Stimulated activated CD4-positive, alpha-beta T cell treated with anti-CD3 and anti-CD28 coated beads, Interleukin-15, amount 100 ng/mL, for 24 hours (primary cell): ENCODE data around the gene CEP170B.
"Not testable (repeated sequence)": the region's sequence is repeated elsewhere in the genome, so short reads cannot be mapped to it uniquely, and the experiment has no call there.

Experiments
- DNase-seq: peaks from one replicate; pipeline ENCODE4 v3.0.0-alpha.2; 2020

The CEP170B gene

DNA sequence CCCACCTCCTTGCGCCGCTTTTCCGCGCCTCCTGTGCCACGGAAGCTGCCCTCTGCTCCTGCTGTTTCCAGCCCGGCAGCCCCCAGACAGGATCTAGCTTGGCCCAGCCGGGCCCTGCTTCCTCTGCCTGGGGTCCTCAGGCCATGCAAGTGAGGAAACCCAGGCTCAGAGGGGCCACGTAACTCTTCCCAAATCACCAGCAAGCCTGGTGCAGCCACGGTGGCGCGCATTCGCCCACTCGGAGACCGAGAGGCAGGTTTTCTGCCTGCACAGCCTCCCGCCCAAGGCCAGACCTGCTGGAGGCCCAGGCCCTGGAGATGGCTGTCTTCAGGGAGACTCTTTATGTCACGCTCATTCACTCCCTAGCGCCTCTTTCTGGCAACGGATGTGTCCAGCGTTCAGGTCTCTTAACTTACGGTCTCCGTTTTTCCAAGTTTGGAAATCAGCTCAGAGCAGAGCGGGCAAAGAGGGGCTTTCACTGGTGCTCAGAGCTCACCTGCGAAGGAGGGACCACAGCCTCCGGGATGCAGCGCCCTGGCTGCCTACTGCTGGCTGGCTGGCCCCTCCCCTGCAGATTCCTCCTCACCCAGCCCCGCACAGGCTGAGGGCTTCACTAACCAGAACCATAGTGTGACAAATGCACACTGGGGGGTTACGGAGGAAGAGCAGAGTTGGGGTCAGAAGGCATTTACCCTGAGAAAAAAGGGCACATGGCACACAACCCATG lies 20.6 kb upstream of the CEP170B start:
- DNase-seq: no peak

DNA sequence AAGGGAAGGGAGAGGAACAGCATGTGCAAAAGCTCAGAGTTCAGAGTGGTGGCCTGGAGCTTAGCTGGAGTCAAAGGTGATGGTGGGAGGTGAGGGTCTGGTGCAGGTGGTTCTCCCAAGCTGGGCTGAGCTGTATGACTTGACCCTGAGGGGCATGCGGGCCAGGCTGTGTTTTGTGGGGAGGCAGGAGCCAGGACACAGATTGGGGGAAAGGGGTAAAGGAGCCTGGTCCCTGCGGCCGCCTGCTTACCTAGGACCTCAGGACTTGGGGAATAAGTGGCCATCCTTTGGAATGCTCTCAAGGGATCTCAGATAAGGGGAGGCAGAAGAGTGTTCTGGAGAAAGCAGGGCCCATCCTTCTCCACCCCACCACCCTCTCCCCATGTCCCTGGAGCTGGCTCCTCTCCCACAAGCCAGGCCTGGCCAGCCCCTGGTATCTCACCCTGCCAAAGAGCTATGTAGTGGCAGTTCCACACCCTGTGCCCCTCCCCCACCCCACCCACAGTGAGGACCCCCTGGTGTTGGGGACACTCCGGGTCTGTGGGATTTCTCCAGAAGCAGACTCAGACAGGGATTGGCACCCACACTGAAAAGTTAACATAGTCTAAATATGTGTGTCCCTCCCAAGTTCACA lies 19.9 kb upstream of the CEP170B start:
- no peak for DNase-seq

GRCh38 chr14:104845834-104846441 lies 19.1 kb upstream of the CEP170B start:
- no peak for DNase-seq

GRCh38 chr14:104852280-104852663 lies 12.8 kb upstream of the CEP170B start:
- DNase-seq: no peak

DNA sequence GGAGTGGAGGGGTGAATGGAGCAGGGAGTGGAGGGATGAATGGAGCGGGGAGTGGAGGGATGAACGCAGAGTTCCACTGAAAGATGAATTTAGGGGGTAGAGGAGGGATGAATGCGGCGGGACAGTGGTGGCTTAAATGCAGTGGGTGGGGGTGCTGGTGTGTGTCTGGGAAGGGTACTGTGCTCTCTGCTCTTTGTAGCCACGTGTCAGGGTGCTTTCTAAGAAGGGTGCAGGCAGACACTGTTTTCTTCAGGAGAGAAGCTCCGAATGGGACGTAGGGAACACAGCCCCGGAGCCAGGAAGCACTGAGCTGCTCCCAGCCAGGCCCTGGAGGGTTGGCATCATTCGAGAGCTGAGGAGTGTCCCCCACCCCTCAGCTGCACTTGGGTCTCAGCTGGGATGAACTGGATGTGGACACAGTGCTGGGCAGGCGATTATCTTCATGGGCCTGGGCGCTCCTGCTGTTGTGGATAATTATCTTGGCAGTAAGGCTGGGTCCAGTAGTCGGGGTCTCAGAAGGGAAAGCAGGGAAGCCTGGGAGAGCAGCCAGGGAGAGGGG lies 9.5 kb upstream of the CEP170B start:
- DNase-seq: no peak

- DNase-seq: no peak
Measured at GRCh38 chr14:104856157-104856868, 8.8 kb upstream of the CEP170B start.

GRCh38 chr14:104856869-104857860 lies 7.9 kb upstream of the CEP170B start:
- no peak for DNase-seq

DNA sequence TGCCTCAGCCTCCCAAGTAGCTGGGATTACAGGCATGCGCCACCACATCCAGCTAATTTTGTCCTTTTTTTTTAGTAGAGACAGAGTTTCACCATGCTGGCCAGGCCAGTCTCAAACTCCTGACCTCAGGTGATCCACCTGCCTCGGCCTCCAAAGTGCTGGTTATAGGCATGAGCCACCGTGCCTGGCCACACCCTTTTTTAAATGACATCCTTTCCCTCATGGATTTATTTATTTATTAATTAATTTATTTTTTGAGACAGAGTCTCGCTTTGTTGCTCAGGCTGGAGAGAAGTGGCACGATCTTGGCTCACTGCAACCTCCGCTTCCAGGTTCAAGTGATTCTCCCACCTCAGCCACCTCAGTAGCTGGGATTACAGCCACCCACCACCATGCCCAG lies 7.1 kb upstream of the CEP170B start:
- not testable (repeated sequence) for DNase-seq

DNA sequence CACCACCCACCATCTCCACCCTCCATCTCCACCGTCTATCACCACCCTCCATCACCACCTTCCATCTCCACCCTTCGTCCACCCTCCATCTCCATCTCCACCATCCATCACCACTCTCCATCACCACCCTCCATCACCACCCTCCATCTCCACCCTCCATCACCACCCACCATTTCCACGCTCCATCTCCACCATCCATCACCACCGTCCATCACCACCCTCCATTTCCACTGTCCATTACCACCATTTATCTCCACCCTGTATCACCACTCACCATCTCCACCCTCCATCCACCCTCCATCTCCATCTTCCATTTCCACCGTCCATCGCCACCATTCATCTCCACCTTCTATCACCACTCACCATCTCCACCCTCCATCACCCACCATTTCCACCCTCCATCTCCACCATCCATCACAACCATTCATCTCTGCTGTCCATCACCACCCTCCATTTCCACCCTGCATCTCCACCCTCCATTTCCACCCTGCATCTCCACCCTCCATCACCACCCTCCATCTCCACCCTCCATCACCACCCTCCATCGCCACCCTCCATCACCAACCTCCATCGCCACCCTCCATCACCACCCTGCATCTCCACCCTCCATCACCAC lies 6.1 kb upstream of the CEP170B start:
- no peak for DNase-seq

GRCh38 chr14:104859900-104860299 lies 5.2 kb upstream of the CEP170B start:
- DNase-seq: no peak

DNA sequence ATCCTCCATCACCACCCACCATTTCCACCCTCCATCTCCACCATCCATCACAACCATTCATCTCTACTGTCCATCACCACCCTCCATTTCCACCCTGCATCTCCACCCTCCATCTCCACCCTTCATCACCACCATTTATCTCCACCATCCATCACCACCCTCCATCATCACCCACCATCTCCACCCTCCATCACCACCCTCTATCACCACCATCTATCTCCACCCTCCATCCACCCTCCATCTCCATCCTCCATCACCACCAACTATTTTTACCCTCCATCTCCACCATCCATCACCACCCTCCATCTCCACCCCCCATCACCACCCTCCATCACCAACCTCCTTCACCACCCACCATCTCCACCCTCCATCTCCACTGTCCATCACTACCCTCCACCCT lies 4.7 kb upstream of the CEP170B start:
- no peak for DNase-seq

GRCh38 chr14:104863131-104863862 lies 1.8 kb upstream of the CEP170B start:
- no peak for DNase-seq

- DNase-seq: no peak
Measured at GRCh38 chr14:104863923-104864266, 1.2 kb upstream of the CEP170B start.

DNA sequence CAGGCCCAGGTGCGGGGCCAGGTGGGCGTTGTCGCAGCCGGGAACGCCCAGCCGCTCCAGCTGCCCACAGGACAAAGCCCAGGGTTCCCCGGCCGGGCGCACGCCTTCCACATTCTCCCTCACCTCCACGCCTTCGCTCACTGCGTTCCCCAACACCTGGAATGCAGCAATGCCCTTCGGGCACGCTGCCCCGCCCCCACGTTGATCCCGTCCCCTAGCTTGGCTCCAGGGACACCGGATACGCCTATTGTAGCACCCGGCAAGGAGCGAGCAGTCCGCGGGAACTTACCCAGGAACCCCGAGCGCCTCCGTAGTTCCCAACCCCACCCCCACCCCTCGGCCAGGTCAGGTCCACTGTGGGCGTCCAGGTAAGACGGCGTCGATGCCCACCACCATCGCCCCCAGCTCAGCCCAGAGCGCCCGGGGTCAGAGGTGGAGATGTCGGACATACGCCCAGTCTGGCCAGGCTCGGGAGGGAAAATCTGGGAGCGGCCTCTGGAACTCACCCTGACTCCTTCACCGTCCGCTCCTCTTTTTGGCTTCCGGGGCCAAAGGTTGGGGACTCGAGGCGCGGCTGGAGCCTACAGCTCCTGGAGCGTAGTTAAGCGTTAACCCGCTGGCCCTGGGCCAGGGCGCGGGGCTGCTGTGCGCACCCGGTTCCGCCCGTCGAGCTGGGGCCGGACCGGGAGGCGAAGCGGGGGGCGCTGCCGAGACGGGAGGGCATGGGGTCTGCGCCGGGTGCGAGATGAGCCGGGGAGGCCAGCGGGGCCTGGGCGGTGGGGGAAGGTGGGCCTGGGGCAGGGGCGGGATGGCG lies 594 bp upstream of the CEP170B start:
- peak; percentile 27 for DNase-seq

- DNase-seq: peak; percentile 68
Measured at GRCh38 chr14:104865631-104866441, 768 bp downstream of the CEP170B start.

DNA sequence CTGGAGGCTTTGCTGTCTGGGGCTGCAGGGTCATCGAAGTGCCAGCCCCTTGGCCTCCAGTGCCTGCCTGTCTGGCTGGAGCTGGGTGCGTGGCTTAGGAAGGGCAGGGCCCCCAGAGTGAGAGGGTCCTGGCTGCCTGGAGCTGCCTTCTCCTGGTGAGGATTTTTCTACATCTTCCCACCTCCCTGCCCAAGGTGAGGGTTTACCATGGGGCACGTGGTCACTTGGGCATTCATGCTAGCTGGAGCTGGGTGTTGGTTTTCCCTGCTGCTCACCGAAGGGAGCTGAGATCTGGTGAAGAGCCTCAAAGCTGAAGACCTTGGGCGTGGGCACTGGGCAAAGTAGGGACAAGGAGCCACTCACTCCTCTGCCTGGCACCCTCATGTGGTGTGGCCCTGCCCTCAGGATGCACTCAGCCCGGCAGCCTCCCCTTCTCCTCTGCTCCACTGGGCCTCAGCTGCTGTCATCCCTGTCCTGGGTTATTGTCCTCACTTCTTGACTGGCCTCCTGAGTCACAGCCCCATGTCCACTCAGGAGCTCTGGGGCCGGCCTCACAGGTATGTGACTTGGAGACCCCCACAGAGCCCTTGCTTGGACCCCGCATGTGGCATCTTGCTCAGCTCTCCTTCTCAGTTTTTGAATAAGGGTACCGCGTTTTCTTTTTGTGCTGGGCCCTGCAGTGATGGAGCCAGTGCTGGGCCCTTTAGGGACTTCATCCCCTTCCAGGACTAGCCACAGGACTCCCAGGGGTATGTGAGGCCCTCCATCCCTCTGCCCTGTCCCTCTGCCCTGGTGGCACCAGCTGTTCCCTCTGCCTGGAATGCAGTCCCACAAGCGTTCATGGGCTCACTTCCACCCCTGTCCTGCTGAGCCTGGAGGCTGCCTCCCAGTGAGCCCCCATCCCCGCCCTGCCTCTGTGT lies 1.6 kb downstream of the CEP170B start:
- no peak for DNase-seq

DNA sequence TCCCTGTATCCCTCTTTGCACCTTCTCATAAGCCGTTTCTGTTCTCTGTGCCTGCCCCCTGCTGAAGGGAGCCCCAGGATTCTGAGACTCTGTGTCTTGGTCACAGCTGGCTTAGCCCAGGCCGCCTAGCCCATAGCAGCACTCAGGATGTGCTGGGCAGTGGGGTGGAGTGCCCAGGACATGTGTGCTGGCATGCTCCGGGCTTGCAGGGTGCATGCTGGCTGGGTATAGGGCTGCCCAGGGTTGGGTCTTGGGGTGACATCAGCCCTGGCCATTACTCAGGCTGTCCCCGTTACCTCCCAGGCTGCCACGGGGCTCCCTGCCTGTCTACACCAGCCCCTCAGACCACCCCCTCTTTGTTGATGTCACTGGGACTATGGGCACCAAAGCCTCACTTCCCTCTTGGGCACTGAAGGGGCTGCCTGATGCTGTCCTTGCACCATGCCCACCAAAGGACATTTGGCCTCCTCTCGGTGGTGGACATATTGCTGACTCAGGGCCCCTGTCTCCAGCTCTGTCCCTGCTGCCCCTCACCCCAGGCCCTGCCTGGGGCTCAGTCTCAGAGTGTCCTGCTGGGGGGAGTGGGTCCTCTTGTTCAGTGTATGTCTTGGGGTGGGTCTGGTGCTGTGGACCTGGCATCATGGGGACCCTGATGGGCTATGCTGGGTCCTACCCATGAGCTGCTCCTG lies 2.4 kb downstream of the CEP170B start:
- no peak for DNase-seq
